Measurements from ENCODE around the gene PDE10A. TPM values are rescaled to one million over a fixed set of nuclear protein-coding genes. Genes with fewer than 3 reads are reported as not detected.

Gene PDE10A
- total RNA-seq, 1 experiment from 2014 or later: 3.1 TPM

GRCh38 chr6:165383323-165383722, 279.7 kb downstream of the PDE10A start:
- POLR2A ChIA-PET: no interaction called here
- Mint-ChIP-seq H3K27me3 (ENCODE audit: low read depth) (no peaks in the 10 kb centered on the region; the same call in 1 of the 2 replicates), H3K9me3 (no peaks in the 10 kb centered on the region), H3K27ac (no peak overlapping the region), H3K4me3 (no peak overlapping the region), H3K36me3 (no peaks in the 10 kb centered on the region), H3K4me1 (no peaks in the 10 kb centered on the region)
- TF ChIP-seq ZBTB21 (CRISPR knock-in tag; IDR thresholded peaks at IDR 0.05; ENCODE audit: borderline replicate concordance): no peak
- no peak for TF ChIP-seq RELA (CRISPR knock-in tag; IDR thresholded peaks at IDR 0.05; ENCODE audit: borderline replicate concordance)
- no peak for TF ChIP-seq ZNF263 (CRISPR knock-in tag; IDR thresholded peaks at IDR 0.05; ENCODE audit: low read depth)
- TF ChIP-seq, protein P1, sequence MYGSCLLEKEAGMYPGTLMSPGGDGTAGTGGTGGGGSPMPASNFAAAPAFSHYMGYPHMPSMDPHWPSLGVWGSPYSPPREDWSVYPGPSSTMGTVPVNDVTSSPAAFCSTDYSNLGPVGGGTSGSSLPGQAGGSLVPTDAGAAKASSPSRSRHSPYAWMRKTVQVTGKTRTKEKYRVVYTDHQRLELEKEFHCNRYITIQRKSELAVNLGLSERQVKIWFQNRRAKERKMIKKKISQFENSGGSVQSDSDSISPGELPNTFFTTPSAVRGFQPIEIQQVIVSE (CRISPR knock-in tag; IDR thresholded peaks at IDR 0.05; ENCODE audit: borderline replicate concordance): no peak
- TF ChIP-seq, protein P2, sequence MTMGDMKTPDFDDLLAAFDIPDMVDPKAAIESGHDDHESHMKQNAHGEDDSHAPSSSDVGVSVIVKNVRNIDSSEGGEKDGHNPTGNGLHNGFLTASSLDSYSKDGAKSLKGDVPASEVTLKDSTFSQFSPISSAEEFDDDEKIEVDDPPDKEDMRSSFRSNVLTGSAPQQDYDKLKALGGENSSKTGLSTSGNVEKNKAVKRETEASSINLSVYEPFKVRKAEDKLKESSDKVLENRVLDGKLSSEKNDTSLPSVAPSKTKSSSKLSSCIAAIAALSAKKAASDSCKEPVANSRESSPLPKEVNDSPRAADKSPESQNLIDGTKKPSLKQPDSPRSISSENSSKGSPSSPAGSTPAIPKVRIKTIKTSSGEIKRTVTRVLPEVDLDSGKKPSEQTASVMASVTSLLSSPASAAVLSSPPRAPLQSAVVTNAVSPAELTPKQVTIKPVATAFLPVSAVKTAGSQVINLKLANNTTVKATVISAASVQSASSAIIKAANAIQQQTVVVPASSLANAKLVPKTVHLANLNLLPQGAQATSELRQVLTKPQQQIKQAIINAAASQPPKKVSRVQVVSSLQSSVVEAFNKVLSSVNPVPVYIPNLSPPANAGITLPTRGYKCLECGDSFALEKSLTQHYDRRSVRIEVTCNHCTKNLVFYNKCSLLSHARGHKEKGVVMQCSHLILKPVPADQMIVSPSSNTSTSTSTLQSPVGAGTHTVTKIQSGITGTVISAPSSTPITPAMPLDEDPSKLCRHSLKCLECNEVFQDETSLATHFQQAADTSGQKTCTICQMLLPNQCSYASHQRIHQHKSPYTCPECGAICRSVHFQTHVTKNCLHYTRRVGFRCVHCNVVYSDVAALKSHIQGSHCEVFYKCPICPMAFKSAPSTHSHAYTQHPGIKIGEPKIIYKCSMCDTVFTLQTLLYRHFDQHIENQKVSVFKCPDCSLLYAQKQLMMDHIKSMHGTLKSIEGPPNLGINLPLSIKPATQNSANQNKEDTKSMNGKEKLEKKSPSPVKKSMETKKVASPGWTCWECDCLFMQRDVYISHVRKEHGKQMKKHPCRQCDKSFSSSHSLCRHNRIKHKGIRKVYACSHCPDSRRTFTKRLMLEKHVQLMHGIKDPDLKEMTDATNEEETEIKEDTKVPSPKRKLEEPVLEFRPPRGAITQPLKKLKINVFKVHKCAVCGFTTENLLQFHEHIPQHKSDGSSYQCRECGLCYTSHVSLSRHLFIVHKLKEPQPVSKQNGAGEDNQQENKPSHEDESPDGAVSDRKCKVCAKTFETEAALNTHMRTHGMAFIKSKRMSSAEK (CRISPR knock-in tag; IDR thresholded peaks at IDR 0.05; ENCODE audit: borderline replicate concordance): no peak
- TF ChIP-seq, protein P3, sequence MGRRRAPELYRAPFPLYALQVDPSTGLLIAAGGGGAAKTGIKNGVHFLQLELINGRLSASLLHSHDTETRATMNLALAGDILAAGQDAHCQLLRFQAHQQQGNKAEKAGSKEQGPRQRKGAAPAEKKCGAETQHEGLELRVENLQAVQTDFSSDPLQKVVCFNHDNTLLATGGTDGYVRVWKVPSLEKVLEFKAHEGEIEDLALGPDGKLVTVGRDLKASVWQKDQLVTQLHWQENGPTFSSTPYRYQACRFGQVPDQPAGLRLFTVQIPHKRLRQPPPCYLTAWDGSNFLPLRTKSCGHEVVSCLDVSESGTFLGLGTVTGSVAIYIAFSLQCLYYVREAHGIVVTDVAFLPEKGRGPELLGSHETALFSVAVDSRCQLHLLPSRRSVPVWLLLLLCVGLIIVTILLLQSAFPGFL (CRISPR knock-in tag; IDR thresholded peaks at IDR 0.05; ENCODE audit: borderline replicate concordance): no peak
- TF ChIP-seq PRRX2 (CRISPR knock-in tag; IDR thresholded peaks at IDR 0.05): no peak
- ATAC-seq (no peak), DNase-seq (ENCODE audit: low spot score) (no peak)
- CTCF ChIA-PET: no interaction called here

- POLR2A ChIA-PET: no interaction called here
- no peak overlapping the region for H3K27ac Mint-ChIP-seq
- TF ChIP-seq FOXJ3 (CRISPR knock-in tag; IDR thresholded peaks at IDR 0.05; ENCODE audit: borderline replicate concordance) (no peak), OVOL2 (CRISPR knock-in tag; IDR thresholded peaks at IDR 0.05; ENCODE audit: borderline replicate concordance) (no peak), E2F4 (CRISPR knock-in tag; IDR thresholded peaks at IDR 0.05; ENCODE audit: borderline replicate concordance, low read depth) (no peak), MYBL2 (CRISPR knock-in tag; IDR thresholded peaks at IDR 0.05) (no peak), ZNF263 (CRISPR knock-in tag; IDR thresholded peaks at IDR 0.05; ENCODE audit: low read depth) (no peak), MXD4 (CRISPR knock-in tag; IDR thresholded peaks at IDR 0.05; ENCODE audit: borderline replicate concordance) (no peak), TCF7 (CRISPR knock-in tag; IDR thresholded peaks at IDR 0.05; ENCODE audit: low read depth) (no peak), SOX15 (CRISPR knock-in tag; IDR thresholded peaks at IDR 0.05) (no peak), MLX (CRISPR knock-in tag; IDR thresholded peaks at IDR 0.05) (no peak), GRHL2 (CRISPR knock-in tag; IDR thresholded peaks at IDR 0.05; ENCODE audit: insufficient replicate concordance, severe bottlenecking) (no peak), KAT7 (CRISPR knock-in tag; IDR thresholded peaks at IDR 0.05; ENCODE audit: borderline replicate concordance) (no peak)
- TF ChIP-seq, protein P4, sequence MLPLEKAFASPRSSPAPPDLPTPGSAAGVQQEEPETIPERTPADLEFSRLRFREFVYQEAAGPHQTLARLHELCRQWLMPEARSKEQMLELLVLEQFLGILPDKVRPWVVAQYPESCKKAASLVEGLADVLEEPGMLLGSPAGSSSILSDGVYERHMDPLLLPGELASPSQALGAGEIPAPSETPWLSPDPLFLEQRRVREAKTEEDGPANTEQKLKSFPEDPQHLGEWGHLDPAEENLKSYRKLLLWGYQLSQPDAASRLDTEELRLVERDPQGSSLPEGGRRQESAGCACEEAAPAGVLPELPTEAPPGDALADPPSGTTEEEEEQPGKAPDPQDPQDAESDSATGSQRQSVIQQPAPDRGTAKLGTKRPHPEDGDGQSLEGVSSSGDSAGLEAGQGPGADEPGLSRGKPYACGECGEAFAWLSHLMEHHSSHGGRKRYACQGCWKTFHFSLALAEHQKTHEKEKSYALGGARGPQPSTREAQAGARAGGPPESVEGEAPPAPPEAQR (CRISPR knock-in tag; IDR thresholded peaks at IDR 0.05): no peak
- TF ChIP-seq, protein P5, sequence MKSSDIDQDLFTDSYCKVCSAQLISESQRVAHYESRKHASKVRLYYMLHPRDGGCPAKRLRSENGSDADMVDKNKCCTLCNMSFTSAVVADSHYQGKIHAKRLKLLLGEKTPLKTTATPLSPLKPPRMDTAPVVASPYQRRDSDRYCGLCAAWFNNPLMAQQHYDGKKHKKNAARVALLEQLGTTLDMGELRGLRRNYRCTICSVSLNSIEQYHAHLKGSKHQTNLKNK (CRISPR knock-in tag; IDR thresholded peaks at IDR 0.05): no peak
- TF ChIP-seq, protein P6, sequence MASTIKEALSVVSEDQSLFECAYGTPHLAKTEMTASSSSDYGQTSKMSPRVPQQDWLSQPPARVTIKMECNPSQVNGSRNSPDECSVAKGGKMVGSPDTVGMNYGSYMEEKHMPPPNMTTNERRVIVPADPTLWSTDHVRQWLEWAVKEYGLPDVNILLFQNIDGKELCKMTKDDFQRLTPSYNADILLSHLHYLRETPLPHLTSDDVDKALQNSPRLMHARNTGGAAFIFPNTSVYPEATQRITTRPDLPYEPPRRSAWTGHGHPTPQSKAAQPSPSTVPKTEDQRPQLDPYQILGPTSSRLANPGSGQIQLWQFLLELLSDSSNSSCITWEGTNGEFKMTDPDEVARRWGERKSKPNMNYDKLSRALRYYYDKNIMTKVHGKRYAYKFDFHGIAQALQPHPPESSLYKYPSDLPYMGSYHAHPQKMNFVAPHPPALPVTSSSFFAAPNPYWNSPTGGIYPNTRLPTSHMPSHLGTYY (CRISPR knock-in tag; IDR thresholded peaks at IDR 0.05): no peak
- TF ChIP-seq, protein P7, sequence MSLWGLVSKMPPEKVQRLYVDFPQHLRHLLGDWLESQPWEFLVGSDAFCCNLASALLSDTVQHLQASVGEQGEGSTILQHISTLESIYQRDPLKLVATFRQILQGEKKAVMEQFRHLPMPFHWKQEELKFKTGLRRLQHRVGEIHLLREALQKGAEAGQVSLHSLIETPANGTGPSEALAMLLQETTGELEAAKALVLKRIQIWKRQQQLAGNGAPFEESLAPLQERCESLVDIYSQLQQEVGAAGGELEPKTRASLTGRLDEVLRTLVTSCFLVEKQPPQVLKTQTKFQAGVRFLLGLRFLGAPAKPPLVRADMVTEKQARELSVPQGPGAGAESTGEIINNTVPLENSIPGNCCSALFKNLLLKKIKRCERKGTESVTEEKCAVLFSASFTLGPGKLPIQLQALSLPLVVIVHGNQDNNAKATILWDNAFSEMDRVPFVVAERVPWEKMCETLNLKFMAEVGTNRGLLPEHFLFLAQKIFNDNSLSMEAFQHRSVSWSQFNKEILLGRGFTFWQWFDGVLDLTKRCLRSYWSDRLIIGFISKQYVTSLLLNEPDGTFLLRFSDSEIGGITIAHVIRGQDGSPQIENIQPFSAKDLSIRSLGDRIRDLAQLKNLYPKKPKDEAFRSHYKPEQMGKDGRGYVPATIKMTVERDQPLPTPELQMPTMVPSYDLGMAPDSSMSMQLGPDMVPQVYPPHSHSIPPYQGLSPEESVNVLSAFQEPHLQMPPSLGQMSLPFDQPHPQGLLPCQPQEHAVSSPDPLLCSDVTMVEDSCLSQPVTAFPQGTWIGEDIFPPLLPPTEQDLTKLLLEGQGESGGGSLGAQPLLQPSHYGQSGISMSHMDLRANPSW (CRISPR knock-in tag; conservative IDR thresholded peaks at IDR 0.05; ENCODE audit: low read depth): no peak
Measured at GRCh38 chr6:165376100-165376499, 286.9 kb downstream of the PDE10A start.

More at GRCh38 chr6:165376100-165376499, 286.9 kb downstream of the PDE10A start:
- Mint-ChIP-seq H3K27me3 (ENCODE audit: low read depth) (no peaks in the 10 kb centered on the region), H3K4me3 (no peak overlapping the region), H3K4me1 (no peaks in the 10 kb centered on the region), H3K36me3 (no peaks in the 10 kb centered on the region), H3K9me3 (no peaks in the 10 kb centered on the region)
- CTCF ChIA-PET: no interaction called here
- no peak for ATAC-seq
- no peak for DNase-seq (ENCODE audit: low spot score)

All from WTC11 (cell line).